GM18520 (cell line): ENCODE measurements around the gene XRCC4.
"Not testable (repeated sequence)": the region's sequence is repeated elsewhere in the genome, so short reads cannot be mapped to it uniquely, and the experiment has no call there.

Source experiments
- ATAC-seq: cut with Tn5 transposase; IDR thresholded peaks from one replicate; pipeline ENCODE4 v1.9.1; 2021; ENCODE audit not compliant: unreplicated experiment

XRCC4 gene

GRCh38 chr5:83076742-83077661 lies at the start of gene XRCC4, which contains the start of gene TMEM167A:
TSS of gene XRCC4 (plus strand) at chr5:83077547. CDS start at chr5:83104920, 27,373 bp downstream.
TSS of gene TMEM167A (minus strand) at chr5:83077394. CDS start at chr5:83077323, 71 bp downstream.
- ATAC-seq, result peak; percentile 98

DNA sequence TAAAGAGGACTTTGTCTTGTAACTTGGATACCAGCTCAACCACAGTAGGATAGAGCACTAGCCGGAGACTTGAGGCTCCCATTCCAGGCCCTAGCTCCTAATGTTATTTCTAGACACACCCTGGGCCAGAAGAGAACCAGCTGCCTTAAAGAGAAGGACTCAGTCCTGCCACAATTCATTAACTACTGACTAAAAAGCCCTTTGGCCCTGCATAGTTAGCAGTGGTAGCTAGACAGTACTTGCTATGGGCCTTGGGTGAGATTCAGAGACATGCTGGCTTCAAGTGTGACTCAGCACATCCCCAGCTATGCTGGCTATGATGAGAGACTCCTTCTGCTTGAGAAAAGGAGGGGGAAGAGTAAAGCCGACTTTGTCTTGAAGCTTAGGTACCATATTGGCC lies 47.4 kb upstream of the XRCC4 start:
- ATAC-seq, result no peak

GRCh38 chr5:83031381-83031780 lies 46.0 kb upstream of the XRCC4 start:
- no peak for ATAC-seq

DNA sequence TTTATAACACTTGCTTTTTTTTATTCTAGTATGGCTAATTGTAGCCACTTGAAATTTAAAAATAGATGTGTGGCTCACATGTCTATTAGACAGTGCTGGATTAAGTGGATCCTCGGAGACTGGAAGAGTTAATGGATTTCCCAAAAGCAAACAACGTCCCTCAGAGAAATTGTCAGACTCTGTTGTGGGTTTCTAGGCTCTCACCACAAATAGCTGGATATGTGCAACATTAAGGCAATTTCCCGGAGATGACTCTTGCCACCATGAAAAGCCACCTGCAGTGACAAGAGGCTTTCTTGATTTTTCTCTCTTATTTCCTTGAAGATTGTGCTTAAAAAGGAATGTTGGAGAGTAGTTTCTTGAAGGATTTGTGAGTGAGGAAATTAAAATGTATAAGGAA lies 43.3 kb upstream of the XRCC4 start:
- ATAC-seq, result no peak

DNA sequence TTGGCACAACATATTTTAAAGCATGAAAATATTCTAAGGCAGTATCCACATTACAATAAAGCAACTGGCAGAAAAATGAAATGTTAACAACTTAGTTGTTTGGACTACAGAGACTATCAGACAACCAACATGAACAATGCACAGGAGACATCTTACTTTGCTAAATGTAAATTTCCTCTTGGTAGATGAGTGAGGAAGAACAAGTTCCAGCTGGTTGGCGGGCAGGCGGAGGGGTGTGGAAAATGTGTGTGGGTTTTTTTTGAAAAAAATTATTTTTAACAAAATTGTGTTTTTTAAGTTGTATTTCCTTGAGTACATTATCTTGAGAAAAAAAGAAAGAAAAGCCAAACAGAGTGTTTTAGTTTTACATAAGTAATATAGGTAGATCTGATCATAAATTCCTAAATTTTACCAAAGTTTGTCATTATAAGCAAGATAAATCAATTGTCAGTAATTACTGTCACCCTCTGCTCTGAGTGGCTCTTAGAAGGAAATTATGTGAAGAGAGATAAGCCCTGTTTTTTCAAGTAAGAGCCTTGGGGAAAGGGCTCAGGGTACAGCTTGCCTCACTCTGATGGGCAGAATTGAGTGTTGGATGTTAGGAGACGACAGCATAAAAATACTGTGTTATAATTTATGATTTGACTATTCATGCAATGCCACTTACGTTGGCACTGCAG lies 42.7 kb upstream of the XRCC4 start:
- no peak for ATAC-seq

DNA sequence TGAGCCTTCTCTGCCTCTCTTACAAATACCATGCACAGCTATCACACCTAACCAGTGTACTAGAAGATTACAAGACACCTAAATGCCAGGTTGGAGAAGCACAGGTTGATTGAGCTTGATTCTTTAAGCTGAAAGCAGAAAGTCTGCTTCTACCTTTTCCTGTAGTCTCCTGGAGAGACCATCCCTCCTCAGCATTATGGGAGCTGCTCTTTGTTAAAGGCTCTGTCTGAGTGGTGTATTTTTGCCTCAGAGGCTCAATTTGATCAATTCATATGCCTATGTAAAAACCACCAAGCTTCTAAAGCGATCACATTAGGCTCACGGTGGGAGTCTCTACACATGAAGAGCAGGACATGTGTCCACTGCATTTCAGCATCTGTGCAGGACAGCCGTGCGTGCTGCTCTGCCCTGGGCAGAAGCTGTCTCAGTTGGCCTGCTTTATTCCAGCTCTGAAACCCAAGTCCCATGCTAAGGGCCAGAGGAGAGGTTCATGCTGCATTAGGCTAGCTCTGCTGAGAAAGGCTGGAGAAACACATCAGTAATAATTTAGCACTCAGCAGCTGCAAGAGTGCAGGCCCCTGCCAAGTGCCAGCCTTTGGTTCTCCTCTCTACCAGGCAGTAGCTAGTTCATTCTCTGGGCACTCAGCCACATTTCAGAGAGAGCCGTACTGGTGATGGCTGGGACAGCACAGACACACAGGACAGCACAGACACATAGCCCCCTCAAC lies 41.8 kb upstream of the XRCC4 start:
- no peak for ATAC-seq

DNA sequence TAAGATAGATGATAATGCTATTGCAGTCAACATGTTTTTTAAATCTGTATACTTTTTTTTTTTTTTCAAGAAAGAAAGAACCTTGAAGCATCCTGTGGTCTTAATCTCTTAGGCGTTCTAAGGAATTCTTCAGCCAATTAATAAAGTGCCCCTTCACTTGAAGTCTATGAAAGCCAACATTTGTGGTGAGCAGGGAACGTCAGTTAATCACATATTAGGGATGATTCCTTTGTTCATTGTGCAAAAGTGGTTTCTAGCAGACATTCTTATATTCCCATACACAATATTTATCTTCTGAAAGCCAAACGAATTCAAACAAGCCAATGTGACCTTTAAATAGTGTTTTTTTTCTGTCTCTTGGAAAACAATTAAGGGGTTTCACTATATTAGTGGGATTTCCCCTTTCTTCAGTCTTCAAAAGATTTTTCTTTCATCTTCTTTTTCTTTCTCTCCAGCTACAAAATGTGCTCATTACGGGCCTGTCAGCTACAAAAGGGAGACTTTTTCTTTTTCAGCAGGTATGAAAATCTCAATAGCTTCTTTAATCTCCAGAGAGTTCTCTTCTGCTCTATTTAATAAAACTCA lies 40.3 kb upstream of the XRCC4 start:
- no peak for ATAC-seq

DNA sequence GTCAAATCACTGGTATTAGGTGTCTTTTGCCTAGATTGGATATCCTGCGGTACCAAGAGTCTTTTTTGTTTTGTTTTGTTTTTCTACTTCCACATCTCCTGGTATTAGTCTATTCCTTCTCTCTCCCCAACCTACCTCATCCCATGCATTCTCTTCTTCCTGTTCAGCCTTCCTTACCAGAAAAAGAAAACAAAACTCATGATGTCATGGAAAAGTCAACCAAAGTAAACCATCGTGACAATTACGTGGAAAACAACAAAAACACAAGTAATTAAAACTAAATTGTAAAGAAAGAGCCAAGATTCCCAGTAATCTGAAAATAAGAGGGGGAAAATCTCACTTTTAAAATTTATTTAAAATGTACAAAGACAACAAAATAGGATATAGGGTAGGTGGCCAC lies 38.4 kb upstream of the XRCC4 start:
- no peak for ATAC-seq

GRCh38 chr5:83042507-83042906 lies 34.8 kb upstream of the XRCC4 start:
- ATAC-seq, result no peak

DNA sequence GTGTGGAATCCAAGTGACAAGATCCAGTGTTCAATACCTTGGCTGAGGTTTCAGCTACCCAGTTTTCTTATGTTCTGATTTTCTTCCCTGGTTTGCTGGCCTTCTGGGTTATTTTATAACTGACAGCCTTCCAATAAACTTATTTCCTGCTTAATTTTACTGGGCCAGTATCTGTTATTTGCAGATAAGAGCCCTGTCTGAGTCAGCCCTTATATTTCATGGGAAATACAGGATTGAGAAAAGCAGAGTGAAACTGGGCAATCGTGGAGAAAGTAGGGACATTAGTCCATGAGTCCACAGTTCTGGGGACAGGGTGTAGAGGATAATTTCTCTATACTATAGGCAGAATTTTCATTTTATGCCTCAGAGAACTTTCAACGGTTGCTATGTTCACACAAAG lies 32.4 kb upstream of the XRCC4 start:
- no peak for ATAC-seq

DNA sequence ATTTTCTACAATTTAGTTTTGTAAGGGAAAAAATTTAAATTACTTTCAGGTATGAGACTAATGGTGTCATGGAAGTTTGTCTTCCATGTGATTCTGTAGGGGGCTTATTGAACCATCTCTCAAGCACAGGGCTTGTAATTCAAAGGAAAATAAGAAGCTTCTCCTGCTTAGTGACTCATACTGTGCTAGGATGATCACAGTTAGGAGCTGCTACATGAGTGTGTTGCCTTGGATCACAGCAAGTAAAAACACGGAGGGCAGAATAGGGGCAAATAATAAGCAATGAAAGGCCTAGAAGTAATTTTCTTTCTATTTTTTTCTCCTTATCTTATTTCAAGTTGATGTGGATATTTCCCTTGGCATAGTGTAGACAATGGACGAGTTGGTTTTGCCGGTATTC lies 29.1 kb upstream of the XRCC4 start:
- no peak for ATAC-seq

GRCh38 chr5:83048811-83049210 lies 28.5 kb upstream of the XRCC4 start:
- ATAC-seq, result no peak

GRCh38 chr5:83049370-83049885 lies 27.9 kb upstream of the XRCC4 start:
- ATAC-seq, result no peak

DNA sequence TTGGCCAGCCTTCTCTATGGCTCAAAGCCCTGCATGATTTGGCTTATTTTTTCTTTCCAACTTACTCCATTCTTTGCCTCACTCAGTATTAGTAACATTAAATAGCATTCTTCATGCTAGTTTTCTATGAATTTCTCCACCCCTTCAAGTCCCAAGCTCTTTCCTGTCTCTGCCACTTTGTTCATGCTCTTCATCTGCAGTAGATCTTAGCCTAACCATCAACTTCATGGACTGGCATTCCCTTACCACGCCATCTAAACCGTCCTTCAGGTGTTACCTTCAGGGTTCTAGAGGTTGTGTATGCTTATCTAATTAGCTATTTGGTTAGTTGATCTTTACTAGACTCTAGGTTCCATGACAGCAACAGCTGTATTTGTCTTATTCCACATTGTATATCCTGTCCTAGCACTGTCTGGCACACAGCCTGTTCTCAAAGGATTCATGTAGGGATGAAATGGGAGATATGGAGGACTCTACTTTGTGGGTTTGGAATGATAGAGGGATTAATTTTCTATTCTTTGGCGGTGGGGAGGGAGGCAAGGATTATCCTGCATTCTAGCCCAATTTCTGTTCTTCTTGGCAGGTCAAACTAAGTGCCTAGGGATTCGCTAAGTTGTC lies 26.5 kb upstream of the XRCC4 start:
- ATAC-seq, result no peak

- ATAC-seq, result no peak
These were observed 22.2 kb upstream of the XRCC4 start for GRCh38 chr5:83055166-83055565.

GRCh38 chr5:83058726-83059125 lies 18.6 kb upstream of the XRCC4 start:
- no peak for ATAC-seq

DNA sequence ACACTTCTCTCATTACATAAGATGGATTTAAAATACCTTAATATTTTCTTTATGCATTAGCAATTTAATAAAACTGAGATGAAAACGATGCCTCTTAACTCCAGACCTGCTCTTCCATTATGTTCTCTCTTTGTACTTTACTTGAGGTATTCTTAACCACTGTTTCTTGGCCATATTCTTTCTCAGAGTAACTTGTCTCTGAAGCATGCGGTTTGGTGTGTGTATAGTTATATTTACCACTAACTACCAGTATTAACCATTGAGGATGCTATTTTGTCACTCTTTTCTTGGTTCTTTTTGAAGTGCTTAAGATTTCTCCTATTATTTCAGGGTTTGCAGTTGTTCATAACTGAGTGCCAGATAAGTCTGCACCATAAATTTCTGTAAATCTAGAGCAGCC lies 18.0 kb upstream of the XRCC4 start:
- peak; percentile 42 for ATAC-seq

- no peak for ATAC-seq
These were observed 10.7 kb upstream of the XRCC4 start for GRCh38 chr5:83066548-83067110.

DNA sequence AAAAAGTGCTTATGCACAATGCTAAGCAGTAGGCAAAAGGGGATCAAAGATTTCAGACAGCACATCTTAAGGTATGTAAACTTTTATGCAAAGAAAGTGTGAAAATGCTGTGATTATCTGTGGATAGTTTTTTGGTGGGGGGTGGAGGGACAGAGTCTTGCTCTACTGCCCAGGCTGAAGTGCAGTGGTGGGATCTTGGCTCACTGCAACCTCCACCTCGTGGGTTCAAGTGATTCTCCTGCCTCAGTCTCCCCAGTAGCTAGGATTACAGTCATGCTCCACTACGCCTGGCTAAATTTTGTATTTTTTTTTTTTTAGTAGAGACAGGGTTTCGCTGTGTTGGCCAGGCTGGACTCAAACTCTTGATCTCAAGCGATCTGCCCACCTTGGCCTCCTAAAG lies 10.0 kb upstream of the XRCC4 start:
- ATAC-seq, result not testable (repeated sequence)
